Myocyte (in vitro differentiated cells): ENCODE measurements around the gene PMIS2. TPM values are rescaled to one million over a fixed set of nuclear protein-coding genes. Genes with fewer than 3 reads are reported as not detected.
A peak's percentile ranks its signal among the peaks of the same experiment; 100 is the strongest.
"Not testable (repeated sequence)": the region's sequence is repeated elsewhere in the genome, so short reads cannot be mapped to it uniquely, and the experiment has no call there.

ENCODE experiments used
- DNase-seq: peaks from one replicate; pipeline ENCODE4 v3.0.0-alpha.2; 2012; ENCODE audit warnings: low read depth
- total RNA-seq: library from RNA; depleted of rRNA; stranded (reverse); fragments of >200 nt; gene quantifications from 2 replicates; pipeline ENCODE4 v1.2.3, GENCODE V29; 2014

The PMIS2 gene
- total RNA-seq, 1 donor from 2014 or later, result not detected

DNA sequence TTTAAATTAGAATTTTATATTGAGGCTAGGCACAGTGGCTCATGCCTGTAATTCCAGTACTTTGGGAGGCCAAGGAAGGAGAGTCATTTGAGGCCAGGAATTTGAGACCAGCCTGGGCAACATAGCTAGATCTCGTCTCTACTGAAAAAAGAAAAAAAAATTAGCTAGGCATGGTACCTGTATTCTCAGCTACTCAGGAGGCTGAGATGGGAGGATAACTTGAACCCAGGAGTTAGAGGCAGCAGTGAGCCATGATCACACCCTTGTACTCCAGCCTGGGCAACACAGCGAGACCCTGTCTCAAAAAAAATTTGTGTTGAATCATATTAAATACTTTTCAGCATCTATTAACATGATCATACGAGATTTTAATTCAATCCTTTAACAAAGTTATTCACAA is 4.9 kb downstream of the PMIS2 start:
- DNase-seq, result no peak

DNA sequence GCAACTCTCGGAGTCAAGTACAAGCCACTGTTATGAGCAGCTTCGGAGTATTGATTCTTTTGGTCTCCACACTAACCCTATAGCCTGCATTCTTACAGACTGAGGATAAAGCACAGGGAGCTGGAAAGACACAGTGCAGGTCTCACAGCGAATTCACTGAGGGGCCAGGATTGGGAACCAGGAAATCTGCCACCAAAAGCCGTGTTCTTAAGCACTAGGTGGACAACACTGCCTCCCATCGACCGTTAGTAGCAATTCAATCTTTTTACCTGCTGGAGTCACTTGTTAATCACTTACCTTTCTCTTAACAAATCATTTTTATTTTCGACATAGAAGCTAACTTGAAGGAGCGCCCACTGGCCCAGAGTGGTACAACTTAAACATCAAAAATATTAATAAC is 6.3 kb downstream of the PMIS2 start:
- DNase-seq, result peak; percentile 24

DNA sequence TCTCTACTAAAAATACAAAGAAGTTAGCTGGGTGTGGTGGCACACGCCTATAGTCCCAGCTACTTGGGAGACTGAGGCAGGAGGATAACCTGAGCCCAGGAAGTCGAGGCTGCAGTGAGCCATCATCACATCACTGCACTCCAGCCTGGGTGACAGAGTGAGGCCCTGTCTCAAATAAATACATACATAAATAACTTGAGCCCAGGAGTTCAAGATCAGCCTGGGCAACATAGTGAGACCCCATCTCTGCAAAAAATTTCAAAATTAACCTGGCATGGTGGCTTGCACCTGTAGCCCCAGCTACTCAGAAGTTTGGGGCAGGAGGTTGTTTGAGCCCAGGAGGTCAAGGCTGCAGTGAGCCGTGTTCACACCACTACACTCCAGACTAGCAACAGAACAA is 9.1 kb downstream of the PMIS2 start:
- DNase-seq, result not testable (repeated sequence)

DNA sequence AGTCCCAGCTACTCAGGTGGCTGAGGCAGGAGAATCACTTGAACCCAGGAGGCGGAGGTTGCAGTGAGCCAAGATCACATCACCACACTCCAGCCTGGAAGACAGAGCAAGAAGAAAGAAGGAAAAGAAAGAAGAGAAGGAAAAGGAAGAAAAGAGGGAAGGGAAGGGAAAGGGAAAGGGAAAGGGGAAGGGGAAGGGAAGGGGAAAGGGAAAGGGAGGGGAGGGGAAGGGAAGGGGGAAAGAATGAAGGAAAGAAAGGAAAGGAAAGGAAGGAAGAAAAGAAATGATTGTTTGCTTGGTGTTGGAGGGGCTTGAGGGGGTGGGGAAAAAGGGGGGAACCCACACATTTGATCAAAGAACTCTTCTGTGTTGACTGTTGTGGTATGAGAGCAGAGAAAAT is 10.0 kb downstream of the PMIS2 start:
- DNase-seq, result no peak

DNA sequence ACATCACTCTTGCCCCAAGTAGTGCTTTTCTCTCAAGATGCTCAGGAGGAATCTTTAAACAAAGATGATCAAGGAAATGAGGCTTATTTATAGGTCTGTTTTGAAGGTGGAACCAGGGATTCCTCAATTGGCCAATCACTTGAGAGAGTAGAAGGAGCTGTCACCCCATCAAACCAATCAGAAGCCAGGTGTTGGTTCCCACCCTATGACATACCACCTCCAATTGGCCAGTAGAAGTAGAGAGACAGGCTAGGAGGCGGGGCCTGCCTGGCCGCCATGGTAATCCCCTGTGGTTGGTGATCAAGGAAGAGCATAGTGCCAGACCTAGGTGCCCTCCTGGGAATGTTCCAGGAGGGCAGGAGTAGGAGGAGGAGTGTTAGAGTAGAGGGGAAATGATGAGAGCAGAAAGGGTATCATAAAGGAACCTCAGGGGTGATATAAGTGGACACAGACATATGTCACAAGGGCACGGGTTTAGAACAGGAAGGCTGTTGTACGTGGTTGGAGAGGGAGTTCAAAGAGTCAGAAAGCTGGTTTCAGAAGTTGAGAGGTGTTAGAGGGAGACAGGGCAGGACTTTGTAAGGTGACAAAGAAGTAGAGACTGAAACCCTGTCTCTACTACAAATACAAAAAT is 10.5 kb downstream of the PMIS2 start:
- DNase-seq, result no peak

DNA sequence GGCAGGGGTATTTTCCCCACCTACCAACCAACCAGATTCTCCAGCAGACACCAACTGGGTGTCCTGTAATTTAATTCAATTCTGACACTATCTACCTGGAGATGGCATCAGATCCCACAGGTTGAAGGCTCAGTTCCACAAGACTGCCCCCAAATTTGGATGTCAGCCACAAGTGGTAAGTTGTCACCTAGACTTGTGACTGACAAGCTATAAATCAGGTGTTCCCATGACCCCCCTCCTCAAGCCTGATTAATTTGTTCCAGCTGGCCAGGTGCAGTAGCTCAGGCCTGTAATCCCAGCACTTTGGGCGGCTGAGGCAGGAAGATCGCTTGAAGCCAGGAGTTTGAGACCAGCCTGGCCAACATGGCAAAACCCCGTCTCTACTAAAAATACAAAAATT is 16.0 kb downstream of the PMIS2 start:
- DNase-seq, result no peak

DNA sequence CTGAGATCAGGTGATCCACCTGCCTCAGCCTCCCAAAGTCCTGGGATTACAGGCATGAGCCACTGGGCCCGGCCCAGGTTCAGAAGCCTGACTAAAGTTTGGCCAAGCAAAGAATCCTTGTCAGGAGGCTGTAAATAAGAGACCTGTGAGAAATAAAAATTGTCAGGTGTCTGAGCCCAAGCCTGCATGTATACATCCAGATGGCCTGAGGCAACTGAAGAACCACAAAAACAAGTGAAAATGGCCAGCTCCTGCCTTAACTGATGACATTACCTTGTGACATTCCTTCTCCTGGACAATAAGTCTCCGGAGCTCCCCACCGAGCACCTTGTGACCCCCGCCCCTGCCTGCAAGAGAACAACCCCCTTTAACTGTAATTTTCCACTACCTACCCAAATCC is 18.5 kb downstream of the PMIS2 start:
- DNase-seq, result not testable (repeated sequence)

DNA sequence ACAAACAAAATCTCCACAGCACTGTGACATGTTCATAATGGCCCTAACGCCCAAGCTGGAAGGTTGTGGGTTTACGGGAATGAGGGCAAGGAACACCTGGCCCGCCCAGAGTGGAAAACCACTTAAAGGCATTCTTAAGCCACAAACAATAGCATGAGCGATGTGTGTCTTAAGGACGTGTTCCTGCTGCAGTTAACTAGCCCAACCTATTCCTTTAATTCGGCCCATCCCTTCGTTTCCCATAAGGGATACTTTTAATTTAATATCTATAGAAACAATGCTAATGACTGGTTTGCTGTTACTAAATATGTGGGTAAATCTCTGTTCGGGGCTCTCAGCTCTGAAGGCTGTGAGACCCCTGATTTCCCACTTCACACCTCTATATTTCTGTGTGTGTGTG is 21.2 kb downstream of the PMIS2 start:
- DNase-seq, result peak; percentile 43

DNA sequence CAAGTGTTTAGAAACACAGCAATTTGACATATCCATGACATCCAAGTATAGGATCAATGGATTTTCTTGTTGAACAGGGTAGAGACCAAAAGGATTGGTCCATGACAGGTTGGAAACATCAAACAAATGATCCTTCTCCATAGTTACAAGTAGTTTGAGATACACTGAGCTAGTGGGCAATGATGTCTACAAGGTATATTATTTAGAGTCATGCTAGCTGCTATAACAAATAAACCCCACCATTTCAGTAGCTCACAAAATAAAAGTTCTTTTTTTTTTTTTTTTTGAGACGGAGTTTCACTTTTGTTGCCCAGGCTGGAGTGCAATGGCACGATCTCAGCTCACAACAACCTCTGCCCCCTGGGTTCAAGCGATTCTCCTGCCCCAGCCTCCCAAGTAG is 21.7 kb downstream of the PMIS2 start:
- DNase-seq, result no peak

DNA sequence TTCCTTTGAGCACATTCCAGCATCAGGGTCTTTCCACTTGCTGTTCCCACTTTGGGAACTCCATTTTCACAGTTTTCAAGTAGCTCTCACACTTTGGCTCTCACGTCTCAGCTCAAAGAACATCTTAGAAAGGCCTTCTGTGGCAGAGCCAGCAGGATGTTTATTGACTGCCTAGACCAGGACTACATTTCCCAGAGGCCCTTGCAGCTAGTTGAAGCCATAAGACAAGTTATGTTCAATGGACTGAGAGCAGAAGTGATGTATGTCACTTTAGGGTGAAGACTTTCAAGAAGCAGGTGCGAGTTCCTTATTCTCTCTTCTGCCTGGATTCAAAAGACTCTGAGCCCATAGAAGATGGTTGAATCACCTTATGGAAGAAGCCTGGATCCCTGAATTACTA is 22.3 kb downstream of the PMIS2 start:
- DNase-seq, result no peak

DNA sequence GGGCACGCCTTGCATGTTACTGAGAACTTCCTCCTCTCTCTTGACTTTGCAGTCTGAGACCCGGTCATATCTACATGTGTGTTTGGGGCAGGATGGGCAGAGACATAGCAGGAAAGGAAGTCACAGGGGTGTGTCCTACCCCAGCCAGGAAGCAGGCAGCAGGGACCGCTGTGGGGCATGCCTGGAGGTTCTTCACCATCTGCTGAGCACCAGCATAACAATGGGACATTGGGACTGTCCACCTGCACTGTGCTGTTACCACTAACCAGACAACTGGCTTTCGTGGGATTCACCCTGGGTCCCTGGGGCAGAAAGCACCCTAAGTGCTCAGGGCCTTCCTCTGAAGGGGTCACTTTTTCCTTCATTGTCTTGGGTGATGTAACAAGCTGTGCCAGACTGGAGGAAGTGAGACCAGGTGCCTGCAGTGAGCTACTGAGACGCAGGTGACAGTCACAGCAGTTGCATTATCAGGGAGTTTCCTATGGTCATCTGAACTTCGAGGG is 23.9 kb downstream of the PMIS2 start:
- no peak for DNase-seq

DNA sequence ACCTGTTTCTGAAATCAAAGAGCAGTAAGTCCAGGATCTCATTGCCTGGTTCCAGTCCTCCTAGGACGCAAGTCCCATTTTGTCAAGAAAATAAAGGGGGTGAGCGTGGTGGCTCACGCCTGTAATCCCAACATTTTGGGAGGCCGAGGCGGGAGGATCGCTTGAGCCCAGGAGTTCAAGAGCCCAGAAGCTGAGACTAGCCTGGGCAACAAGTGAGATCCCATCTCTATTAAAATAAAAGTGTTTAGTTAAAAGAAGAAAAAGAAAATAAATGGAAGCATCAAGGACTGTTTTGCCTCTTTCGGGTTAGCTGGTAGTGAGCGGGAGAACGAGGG is 26.2 kb downstream of the PMIS2 start:
- no peak for DNase-seq

DNA sequence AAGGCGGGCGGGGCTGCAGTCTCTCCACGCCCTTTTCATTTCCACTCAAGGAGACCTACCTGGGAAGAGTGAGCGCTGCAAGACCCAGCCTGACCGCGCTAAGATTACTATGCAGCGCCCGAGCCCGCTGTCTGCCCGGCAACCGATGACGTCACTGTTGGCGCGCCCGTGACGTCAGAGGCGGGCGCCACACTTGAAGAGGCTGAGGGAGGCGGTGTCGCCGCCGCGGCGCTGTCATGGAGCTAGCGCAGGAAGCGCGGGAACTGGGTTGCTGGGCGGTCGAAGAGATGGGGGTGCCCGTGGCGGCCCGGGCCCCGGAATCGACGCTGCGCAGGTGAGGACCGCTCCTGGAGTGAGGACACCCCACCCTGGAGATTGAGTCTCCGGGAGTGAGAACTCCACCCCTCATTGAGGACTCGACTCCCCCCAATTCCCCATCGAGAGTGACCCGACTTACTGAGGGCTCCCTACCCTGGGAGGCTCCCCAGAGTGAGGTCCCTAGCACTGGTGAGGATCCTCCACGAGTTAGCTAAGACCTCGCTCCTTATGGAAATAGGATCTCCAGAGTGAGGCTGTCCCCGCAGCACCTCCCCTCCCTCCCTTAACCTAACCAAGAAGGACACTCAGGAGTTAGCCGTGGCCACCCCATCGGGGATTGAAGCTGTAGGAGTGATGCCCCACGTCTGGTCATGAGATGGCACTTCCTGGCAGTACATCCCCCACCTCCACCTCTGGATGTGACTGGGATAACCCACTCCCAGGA is 26.8 kb downstream of the PMIS2 start, which contains the start of gene HAUS5:
TSS of gene HAUS5 (plus strand) at position 177 of the 763 bp plus-strand sequence. CDS start at position 237, 60 bp downstream.
- DNase-seq, result peak; percentile 89

DNA sequence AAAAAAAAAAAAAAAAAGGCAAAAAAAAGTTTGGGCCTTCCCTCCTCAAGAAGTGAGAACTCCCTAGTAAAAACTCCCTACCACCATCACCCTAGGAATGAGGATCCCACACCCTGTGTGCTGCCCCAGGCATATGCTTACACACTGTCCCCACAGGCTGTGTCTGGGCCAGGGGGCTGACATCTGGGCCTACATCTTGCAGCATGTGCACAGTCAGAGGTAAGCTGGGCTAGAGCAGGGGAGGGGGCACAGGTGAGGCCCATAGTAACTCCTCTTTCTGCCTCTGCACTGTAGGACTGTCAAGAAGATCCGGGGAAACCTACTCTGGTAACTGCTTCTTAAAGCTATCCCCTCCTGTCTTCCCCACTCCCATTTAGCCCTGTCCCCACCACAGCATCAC is 27.6 kb downstream of the PMIS2 start:
- no peak for DNase-seq

DNA sequence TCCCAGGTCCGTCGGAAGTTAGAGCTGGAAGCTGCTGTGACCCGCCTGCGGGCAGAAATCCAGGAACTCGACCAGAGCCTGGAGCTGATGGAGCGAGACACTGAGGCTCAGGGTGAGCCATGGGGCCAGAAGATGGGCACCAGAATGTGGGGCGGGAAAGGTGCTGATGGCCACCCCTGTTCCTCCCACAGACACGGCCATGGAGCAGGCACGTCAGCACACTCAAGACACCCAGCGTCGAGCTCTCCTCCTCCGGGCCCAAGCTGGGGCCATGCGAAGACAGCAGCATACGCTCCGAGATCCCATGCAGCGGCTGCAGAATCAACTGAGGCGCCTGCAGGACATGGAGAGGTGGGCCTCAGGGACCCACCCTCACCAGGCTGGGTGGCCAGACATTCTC is 29.1 kb downstream of the PMIS2 start:
- no peak for DNase-seq

DNA sequence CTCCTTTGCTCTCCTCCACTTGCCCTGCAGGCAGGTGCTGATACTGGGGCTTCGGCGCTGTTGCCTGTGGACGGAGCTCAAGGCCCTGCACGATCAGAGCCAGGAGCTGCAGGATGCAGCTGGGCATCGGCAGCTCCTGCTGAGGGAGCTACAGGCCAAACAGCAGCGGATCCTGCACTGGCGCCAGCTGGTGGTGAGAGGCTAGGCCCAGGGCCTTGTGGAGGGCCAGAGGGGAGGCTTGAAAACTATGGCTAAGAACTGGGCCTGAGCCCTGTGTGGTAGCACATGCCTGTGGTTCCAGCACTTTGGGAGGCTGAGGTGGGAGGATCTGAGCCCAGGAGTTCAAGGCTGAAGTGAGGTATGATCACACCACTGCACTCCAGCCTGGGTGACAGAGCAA is 32.9 kb downstream of the PMIS2 start:
- DNase-seq, result no peak

DNA sequence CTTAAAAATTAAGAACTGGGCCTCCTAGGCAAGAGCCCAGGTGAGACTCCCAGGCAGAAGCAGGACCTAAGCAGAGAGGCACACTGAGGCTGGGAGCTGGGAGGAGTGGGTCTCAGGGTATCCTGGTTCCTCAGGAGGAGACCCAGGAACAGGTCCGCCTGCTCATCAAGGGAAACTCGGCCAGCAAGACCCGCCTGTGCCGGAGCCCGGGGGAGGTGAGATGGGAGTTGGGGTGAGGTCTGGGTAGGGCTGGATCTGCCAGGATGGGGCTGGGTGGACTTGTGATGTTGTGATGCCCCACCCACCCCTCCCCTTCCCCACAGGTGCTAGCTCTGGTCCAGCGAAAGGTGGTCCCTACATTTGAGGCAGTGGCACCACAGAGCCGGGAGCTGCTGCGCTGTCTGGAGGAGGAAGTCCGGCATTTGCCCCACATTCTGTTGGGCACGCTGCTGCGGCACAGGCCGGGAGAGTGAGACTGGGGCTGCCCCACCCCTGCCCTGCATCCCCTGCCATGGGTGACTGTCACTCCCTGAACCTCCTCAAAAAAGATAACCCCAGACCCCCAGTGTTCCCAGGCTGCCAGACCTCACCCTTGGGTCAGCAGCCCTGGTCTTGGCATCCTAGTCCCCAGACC is 33.4 kb downstream of the PMIS2 start:
- no peak for DNase-seq

DNA sequence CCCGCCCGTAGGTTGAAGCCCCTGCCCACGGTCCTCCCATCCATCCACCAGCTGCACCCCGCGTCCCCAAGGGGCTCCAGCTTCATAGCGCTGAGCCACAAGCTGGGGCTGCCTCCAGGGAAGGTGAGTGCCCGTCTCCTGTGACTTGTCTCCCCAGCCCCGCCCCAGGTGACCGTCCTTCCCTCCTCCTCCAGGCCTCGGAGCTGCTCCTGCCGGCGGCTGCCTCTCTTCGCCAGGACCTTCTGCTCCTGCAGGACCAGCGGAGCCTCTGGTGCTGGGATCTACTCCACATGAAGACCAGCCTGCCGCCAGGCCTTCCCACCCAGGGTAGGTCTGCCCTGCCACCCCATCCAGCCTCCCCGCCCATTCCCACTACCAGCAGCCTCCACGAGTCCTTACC is 34.0 kb downstream of the PMIS2 start:
- DNase-seq, result no peak

DNA sequence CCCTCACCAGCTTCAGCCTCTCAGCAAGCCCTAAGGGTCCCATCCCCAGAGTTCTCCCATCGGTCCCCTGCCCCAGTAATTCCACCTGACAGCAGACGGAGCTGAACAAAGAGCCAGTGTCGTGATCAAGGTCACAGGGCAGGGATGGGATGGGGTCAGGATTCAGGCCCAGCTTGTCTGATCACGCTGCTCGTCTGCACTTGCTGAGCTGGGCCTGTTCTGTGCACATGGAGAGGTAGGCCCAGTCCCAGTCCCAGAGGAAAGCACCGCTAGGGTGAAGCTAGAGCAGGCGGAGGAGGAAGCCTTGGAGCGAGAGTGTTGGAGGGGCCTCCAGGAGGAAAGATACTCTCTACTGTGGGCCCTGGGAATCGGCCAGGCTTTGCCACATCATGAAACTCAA is 35.7 kb downstream of the PMIS2 start:
- no peak for DNase-seq

DNA sequence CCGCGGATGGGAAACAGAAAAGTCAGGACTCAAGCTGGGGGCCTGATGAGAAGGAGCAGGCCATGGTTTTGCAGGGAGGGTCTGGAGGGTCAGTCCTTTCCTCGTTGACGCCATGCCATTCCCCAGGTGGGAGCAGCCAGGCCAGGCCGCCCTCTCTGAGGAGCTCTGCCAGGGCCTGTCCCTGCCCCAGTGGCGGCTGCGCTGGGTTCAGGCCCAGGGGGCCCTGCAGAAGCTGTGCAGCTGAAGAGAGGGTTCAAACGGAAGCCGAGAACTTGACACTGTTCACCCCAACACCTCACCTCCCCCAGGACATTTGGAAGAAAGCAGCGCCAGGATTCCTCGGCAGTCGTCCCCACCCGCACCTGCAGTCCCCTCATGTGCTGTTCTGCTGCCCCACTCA is 36.8 kb downstream of the PMIS2 start:
- DNase-seq, result no peak

DNA sequence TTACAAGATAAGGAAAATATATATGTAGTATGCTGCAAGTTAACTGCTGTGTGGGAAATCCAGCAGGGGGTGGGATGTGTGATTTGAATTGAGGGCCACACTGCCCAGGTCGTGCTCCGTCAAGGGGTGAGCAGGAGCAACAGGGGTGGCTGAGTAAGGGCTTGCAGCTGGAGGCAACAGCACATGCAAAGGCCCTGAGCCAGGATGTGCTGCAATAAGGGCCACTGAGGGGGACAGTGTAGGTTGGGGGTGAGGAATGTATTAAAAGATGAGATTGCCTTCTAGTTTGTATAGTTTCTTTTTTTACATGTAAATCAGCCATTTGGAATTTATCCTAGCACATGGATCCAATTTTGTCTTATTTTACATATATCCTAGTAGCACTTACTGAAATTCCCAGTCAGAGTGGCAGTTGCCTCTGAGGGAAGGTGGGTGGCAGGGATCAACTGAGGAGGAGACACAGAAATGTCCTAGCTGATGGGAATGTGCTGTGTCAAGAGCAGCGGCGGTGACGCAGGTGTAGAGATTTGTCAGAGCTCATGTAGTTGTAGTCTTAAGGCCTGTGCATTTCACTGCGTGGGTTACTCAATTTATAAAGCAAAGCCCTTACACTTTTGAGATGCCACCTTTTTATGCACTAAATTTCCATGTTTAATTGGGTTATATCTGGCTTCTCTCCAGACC is 37.5 kb downstream of the PMIS2 start:
- no peak for DNase-seq

DNA sequence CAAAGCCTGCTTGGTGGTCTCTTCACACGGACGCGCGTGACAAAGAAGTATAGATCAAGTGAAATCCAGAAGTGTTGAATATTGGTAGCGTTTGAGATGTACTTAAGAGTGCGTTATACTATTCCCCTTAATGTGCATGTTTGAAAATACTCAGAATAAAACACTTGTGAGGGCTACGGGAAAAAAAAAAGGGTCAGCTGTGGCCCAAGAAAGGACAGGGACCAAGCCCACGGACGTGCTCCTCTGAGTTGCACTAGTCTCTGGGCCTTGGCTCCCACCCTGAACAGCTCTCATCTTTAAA is 42.2 kb downstream of the PMIS2 start:
- DNase-seq, result no peak
